Measurements from ENCODE around the gene LPP.

- TF ChIP-seq POLR2A (IDR thresholded peaks at IDR 0.05; ENCODE audit: low read length), result no peak
- no peak for TF ChIP-seq GATA1 (IDR thresholded peaks at IDR 0.05; ENCODE audit: low read depth, low read length)
These were observed 553.7 kb downstream of the LPP start for GRCh38 chr3:188707381-188708288.
